ENCODE results near the gene FBXO38. TPM values are rescaled to one million over a fixed set of nuclear protein-coding genes. Genes with fewer than 3 reads are reported as not detected.
A peak's percentile ranks its signal among the peaks of the same experiment; 100 is the strongest.

FBXO38 gene
- polyA plus RNA-seq, 3 donors, result 6.8 to 22.1 (median 14.8) TPM

DNA sequence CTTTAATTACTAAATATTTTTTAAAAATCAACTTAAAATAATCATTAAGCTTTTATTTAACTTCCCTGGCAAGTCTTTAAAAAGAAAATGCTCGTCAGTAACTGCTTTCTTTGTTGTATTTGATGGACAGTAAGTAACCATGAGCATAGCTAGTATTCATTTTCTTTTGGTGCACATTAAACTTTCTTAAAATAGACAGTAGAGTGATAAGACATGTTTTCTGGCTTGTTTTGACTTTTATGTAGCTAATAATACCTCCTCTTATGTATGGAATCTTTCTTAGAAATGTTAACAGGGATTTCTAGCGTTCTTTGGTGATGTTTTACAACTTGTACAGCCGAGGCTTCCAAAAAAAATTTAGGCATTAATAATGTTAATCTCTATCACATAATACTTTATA, 22.6 kb downstream of the FBXO38 start:
- no peak overlapping the region for H3K4me3 ChIP-seq (replicated peaks in 1 of 3; ENCODE audit: low read depth in 2 of 3, low read length in 3 of 3)
- Mint-ChIP-seq H3K27me3 (ENCODE audit: low read depth in 3 of 3) (peaks cover 0 to 1% (median 0%) of the 10 kb centered on the region in 3 donors), H3K4me3 (no peak overlapping the region), H3K9me3 (no peaks in the 10 kb centered on the region), H3K27ac (no peak overlapping the region), H3K36me3 (peaks cover 63 to 73% of the 10 kb centered on the region in 2 donors), H3K4me1 (peaks cover 30% of the 10 kb centered on the region)
- no peaks in the 10 kb centered on the region for H3K9me3 ChIP-seq (replicated peaks in 1 of 2; ENCODE audit: control insufficient read depth in 1 of 2, insufficient read depth in 1 of 2, low read length in 2 of 2)
- no peak for DNase-seq
- H3K27me3 ChIP-seq (ENCODE audit: control insufficient read depth in 2 of 2, insufficient read depth in 2 of 2, low read length in 2 of 2), result no peaks in the 10 kb centered on the region
- TF ChIP-seq, protein P1, sequence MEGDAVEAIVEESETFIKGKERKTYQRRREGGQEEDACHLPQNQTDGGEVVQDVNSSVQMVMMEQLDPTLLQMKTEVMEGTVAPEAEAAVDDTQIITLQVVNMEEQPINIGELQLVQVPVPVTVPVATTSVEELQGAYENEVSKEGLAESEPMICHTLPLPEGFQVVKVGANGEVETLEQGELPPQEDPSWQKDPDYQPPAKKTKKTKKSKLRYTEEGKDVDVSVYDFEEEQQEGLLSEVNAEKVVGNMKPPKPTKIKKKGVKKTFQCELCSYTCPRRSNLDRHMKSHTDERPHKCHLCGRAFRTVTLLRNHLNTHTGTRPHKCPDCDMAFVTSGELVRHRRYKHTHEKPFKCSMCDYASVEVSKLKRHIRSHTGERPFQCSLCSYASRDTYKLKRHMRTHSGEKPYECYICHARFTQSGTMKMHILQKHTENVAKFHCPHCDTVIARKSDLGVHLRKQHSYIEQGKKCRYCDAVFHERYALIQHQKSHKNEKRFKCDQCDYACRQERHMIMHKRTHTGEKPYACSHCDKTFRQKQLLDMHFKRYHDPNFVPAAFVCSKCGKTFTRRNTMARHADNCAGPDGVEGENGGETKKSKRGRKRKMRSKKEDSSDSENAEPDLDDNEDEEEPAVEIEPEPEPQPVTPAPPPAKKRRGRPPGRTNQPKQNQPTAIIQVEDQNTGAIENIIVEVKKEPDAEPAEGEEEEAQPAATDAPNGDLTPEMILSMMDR (IDR thresholded peaks at IDR 0.05), result no peak
- WGBS (ENCODE audit: insufficient coverage), result no CpG with 5 or more reads among the region's 3 CpGs
- H3K9ac ChIP-seq (ENCODE audit: insufficient read depth, low read length, poor library complexity, severe bottlenecking), result no peak overlapping the region
- peaks cover 66 to 72% of the 10 kb centered on the region in 2 donors for H3K36me3 ChIP-seq (replicated peaks in 1 of 2; ENCODE audit: control insufficient read depth in 1 of 2, insufficient read depth in 2 of 2, low read length in 2 of 2)
- H2AFZ ChIP-seq (ENCODE audit: insufficient read depth, low read depth, low read length, poor library complexity, severe bottlenecking), result no peak overlapping the region
- peaks cover 26 to 33% of the 10 kb centered on the region in 2 donors for H3K4me1 ChIP-seq (ENCODE audit: control insufficient read depth in 1 of 2, insufficient read depth in 2 of 2, low read length in 2 of 2)
- peaks cover 27% of the 10 kb centered on the region for H3K79me2 ChIP-seq (ENCODE audit: insufficient read depth, low read length)
- H3K4me2 ChIP-seq (replicated peaks; ENCODE audit: extremely low read depth, low read length, poor library complexity, severe bottlenecking), result no peak overlapping the region
- no peaks in the 10 kb centered on the region for H4K20me1 ChIP-seq (ENCODE audit: insufficient read depth, low read length)
- no peak overlapping the region for H3K27ac ChIP-seq (ENCODE audit: low read depth in 1 of 2, low read length in 2 of 2)
- intact Hi-C loops (cut with micrococcal nuclease), result no loop called here

DNA sequence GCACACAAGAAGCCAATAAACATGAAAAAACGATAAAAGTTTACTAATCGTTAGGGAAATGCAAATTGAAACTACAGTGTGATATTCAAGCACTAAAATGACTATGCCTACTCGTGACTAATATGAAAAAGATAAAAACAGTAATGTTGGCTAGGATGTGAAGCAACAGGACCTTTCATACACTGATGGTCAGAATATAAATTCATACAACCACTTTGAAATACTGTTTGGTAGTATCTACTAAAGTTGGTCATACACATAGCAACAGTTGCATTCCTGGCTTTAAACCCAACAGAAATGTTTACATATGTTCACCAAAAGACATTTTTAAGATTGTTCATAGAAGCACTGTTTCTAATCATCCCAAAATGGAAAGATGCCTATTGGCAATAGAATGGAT, 24.3 kb downstream of the FBXO38 start:
- TF ChIP-seq, protein P1 (IDR thresholded peaks at IDR 0.05), result no peak
- Mint-ChIP-seq H3K36me3 (peaks cover 67 to 78% of the 10 kb centered on the region in 2 donors), H3K4me1 (peaks cover 13% of the 10 kb centered on the region), H3K9me3 (no peaks in the 10 kb centered on the region), H3K27ac (peak overlapping the region in 1 of 7 donors; percentile 21), H3K27me3 (ENCODE audit: low read depth in 3 of 3) (peaks cover 0 to 1% (median 0%) of the 10 kb centered on the region in 3 donors), H3K4me3 (no peak overlapping the region)
- Histone ChIP-seq H3K9ac (ENCODE audit: insufficient read depth, low read length, poor library complexity, severe bottlenecking) (no peak overlapping the region), H3K4me1 (ENCODE audit: control insufficient read depth in 1 of 2, insufficient read depth in 2 of 2, low read length in 2 of 2) (peaks cover 9 to 16% of the 10 kb centered on the region in 2 donors), H3K4me3 (replicated peaks in 1 of 3; ENCODE audit: low read depth in 2 of 3, low read length in 3 of 3) (no peak overlapping the region), H3K36me3 (replicated peaks in 1 of 2; ENCODE audit: control insufficient read depth in 1 of 2, insufficient read depth in 2 of 2, low read length in 2 of 2) (peaks cover 82 to 89% of the 10 kb centered on the region in 2 donors), H3K27ac (ENCODE audit: low read depth in 1 of 2, low read length in 2 of 2) (no peak overlapping the region), H2AFZ (ENCODE audit: insufficient read depth, low read depth, low read length, poor library complexity, severe bottlenecking) (no peak overlapping the region), H3K9me3 (replicated peaks in 1 of 2; ENCODE audit: control insufficient read depth in 1 of 2, insufficient read depth in 1 of 2, low read length in 2 of 2) (no peaks in the 10 kb centered on the region), H3K79me2 (ENCODE audit: insufficient read depth, low read length) (peaks cover 18% of the 10 kb centered on the region), H3K27me3 (ENCODE audit: control insufficient read depth in 2 of 2, insufficient read depth in 2 of 2, low read length in 2 of 2) (no peaks in the 10 kb centered on the region), H4K20me1 (ENCODE audit: insufficient read depth, low read length) (no peaks in the 10 kb centered on the region), H3K4me2 (replicated peaks; ENCODE audit: extremely low read depth, low read length, poor library complexity, severe bottlenecking) (no peak overlapping the region)
- intact Hi-C loops (cut with micrococcal nuclease), result no loop called here
- no peak for DNase-seq
- WGBS (ENCODE audit: insufficient coverage), result no CpG with 5 or more reads among the region's 3 CpGs

Measured in CD14-positive monocyte (primary cell).